HepG2 (cell line): ENCODE results near the gene ATP11A. TPM values are rescaled to one million over a fixed set of nuclear protein-coding genes. Genes with fewer than 3 reads are reported as not detected.

Experiments
- ARNTL ChIP-seq: sonication (generic); formaldehyde crosslinking; IDR thresholded peaks from 2 replicates; pipeline ENCODE4 v1.4.0; 2020; ENCODE audit warnings: mild to moderate bottlenecking, missing genetic modification reagents
- ATF7-NPFF ChIP-seq: sonication (generic); formaldehyde crosslinking; IDR thresholded peaks from 2 replicates; pipeline ENCODE4 v1.8.1; 2023; ENCODE audit warnings: mild to moderate bottlenecking, low read depth, missing genetic modification reagents, moderate library complexity
- HDAC1 ChIP-seq: sonication (generic); formaldehyde crosslinking; IDR thresholded peaks from 2 replicates; pipeline ENCODE4 v1.5.1; 2020; ENCODE audit warnings: mild to moderate bottlenecking, missing genetic modification reagents
- PHB2 ChIP-seq: fragments of 450-650 bp; IDR thresholded peaks from 2 replicates; pipeline ENCODE4 v1.6.1; 2018; ENCODE audit not compliant: partially characterized antibody
- RORA ChIP-seq: sonication (generic); formaldehyde crosslinking; IDR thresholded peaks from 2 replicates; pipeline ENCODE4 v1.5.0; 2020; ENCODE audit warnings: mild to moderate bottlenecking, missing genetic modification reagents, moderate library complexity
- ZNF713 ChIP-seq: sonication (generic); formaldehyde crosslinking; IDR thresholded peaks from 2 replicates; pipeline ENCODE4 v1.4.0; 2020; ENCODE audit warnings: mild to moderate bottlenecking, missing genetic modification reagents
- polyA plus RNA-seq, 8 experiments: library from polyadenylated mRNA; depleted of rRNA in 3 of 8; stranded (reverse) in 7 of 8; unstranded in 1 of 8; fragments of >200 nt; fragmentation: Illumina TruSeq in 4 of 8; extraction: Trizol in 4 of 8; gene quantifications; 2 replicates each; pipeline versions ENCODE4 v1.2.1 to v1.2.3, GENCODE V29; 2011 to 2016; ENCODE audit warnings: low read depth in 4 of 8, missing spikeins in 1 of 8, mixed read lengths in 1 of 8; ENCODE audit not compliant: insufficient read depth in 1 of 8
- total RNA-seq, 5 experiments: library from RNA; depleted of rRNA; stranded (reverse); fragments of >200 nt; fragmentation: Illumina TruSeq; extraction: Trizol; gene quantifications; 2 replicates each; pipeline ENCODE4 v1.2.3, GENCODE V29; 2016; ENCODE audit warnings: low read depth in 1 of 5
- TF ChIP-seq, protein P1 (sequence below): sonication (generic); formaldehyde crosslinking; IDR thresholded peaks from 2 replicates; pipeline ENCODE4 v1.8.1; 2023; ENCODE audit warnings: mild to moderate bottlenecking, missing genetic modification reagents
- TF ChIP-seq, protein P2 (sequence below): sonication (generic); formaldehyde crosslinking; IDR thresholded peaks from 2 replicates; pipeline ENCODE4 v1.4.0; 2020; ENCODE audit warnings: mild to moderate bottlenecking, missing genetic modification reagents
- TF ChIP-seq, protein P3 (sequence below): sonication (generic); formaldehyde crosslinking; IDR thresholded peaks from 2 replicates; pipeline ENCODE4 v1.5.0; 2020; ENCODE audit warnings: mild to moderate bottlenecking, missing genetic modification reagents, borderline replicate concordance
- TF ChIP-seq, protein P4 (sequence below): IDR thresholded peaks from 2 replicates; pipeline ENCODE4 v1.6.1; 2012; ENCODE audit warnings: inconsistent platforms
- TF ChIP-seq, protein P5 (sequence below): sonication (generic); formaldehyde crosslinking; IDR thresholded peaks from 2 replicates; pipeline ENCODE4 v1.5.1; 2020; ENCODE audit warnings: mild to moderate bottlenecking, moderate library complexity, missing genetic modification reagents

The ATP11A gene
- total and polyA plus RNA-seq, 2 of the 13 experiments (the other 11 are each of a cell fraction or from before 2014, with no cell fraction given), result 18.4 to 20.1 TPM

DNA sequence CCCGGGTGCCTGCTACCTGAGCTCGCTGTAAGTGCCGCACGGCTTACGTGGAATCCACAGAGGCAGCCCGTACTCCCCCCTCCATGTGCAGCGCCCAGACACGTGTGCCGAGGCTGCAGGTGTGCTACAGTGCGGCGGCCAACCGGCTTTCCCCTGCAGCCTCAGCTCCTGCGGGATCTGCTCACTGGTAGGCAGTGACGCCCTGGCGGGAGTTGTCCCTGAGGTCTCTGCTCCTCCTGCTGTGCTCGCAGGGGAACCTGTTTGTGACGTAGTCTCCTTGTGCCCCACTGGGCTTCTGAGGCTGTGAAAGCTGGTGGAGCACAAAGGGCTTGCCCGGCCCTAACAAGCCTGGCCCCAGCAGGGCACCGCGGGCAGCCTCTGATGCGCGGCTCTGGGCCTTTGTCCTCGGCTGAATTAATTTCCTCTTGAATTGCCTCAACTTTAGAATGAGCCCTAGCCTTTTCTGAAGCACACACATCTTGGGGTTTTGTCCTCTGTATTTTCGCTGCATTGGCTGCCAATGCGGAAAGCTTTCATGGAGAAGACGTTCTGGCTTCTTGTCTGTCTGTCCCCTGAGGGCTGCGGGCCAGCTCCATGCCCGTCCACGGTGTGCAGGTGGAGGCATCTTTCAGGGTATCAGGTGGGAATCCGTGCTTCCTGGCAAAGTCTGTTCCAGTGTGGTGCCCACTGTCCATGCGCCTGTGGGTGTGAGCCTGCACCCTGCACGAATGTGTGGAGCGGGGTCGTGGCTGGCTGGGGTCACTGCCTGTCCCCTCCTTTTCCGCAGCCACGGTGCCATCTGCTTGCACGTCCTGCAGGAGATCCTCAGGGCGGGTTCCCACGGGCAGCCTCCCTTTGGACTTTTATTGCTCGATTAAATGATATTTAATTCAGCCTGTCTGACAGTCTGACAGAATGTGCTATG lies 201.9 kb downstream of the ATP11A start (continued):
- TF ChIP-seq, protein P1, sequence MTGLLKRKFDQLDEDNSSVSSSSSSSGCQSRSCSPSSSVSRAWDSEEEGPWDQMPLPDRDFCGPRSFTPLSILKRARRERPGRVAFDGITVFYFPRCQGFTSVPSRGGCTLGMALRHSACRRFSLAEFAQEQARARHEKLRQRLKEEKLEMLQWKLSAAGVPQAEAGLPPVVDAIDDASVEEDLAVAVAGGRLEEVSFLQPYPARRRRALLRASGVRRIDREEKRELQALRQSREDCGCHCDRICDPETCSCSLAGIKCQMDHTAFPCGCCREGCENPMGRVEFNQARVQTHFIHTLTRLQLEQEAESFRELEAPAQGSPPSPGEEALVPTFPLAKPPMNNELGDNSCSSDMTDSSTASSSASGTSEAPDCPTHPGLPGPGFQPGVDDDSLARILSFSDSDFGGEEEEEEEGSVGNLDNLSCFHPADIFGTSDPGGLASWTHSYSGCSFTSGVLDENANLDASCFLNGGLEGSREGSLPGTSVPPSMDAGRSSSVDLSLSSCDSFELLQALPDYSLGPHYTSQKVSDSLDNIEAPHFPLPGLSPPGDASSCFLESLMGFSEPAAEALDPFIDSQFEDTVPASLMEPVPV (CRISPR knock-in tag), result peak; percentile 45; the same call in 1 of the 2 replicates
- TF ChIP-seq PHB2 (no peak), ARNTL (CRISPR knock-in tag) (no peak), HDAC1 (CRISPR knock-in tag) (0 out of 2 replicates have a peak, but pooled peaks have one; percentile 22), ATF7-NPFF (CRISPR knock-in tag) (no peak), RORA (CRISPR knock-in tag) (no peak), ZNF713 (CRISPR knock-in tag) (0 out of 2 replicates have a peak, but pooled peaks have one; percentile 61)
- TF ChIP-seq, protein P2, sequence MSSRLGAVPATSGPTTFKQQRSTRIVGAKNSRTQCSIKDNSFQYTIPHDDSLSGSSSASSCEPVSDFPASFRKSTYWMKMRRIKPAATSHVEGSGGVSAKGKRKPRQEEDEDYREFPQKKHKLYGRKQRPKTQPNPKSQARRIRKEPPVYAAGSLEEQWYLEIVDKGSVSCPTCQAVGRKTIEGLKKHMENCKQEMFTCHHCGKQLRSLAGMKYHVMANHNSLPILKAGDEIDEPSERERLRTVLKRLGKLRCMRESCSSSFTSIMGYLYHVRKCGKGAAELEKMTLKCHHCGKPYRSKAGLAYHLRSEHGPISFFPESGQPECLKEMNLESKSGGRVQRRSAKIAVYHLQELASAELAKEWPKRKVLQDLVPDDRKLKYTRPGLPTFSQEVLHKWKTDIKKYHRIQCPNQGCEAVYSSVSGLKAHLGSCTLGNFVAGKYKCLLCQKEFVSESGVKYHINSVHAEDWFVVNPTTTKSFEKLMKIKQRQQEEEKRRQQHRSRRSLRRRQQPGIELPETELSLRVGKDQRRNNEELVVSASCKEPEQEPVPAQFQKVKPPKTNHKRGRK (CRISPR knock-in tag), result 0 out of 2 replicates have a peak, but pooled peaks have one; percentile 50
- TF ChIP-seq, protein P3, sequence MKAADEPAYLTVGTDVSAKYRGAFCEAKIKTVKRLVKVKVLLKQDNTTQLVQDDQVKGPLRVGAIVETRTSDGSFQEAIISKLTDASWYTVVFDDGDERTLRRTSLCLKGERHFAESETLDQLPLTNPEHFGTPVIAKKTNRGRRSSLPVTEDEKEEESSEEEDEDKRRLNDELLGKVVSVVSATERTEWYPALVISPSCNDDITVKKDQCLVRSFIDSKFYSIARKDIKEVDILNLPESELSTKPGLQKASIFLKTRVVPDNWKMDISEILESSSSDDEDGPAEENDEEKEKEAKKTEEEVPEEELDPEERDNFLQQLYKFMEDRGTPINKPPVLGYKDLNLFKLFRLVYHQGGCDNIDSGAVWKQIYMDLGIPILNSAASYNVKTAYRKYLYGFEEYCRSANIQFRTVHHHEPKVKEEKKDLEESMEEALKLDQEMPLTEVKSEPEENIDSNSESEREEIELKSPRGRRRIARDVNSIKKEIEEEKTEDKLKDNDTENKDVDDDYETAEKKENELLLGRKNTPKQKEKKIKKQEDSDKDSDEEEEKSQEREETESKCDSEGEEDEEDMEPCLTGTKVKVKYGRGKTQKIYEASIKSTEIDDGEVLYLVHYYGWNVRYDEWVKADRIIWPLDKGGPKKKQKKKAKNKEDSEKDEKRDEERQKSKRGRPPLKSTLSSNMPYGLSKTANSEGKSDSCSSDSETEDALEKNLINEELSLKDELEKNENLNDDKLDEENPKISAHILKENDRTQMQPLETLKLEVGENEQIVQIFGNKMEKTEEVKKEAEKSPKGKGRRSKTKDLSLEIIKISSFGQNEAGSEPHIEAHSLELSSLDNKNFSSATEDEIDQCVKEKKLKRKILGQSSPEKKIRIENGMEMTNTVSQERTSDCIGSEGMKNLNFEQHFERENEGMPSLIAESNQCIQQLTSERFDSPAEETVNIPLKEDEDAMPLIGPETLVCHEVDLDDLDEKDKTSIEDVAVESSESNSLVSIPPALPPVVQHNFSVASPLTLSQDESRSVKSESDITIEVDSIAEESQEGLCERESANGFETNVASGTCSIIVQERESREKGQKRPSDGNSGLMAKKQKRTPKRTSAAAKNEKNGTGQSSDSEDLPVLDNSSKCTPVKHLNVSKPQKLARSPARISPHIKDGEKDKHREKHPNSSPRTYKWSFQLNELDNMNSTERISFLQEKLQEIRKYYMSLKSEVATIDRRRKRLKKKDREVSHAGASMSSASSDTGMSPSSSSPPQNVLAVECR (CRISPR knock-in tag), result 0 out of 2 replicates have a peak, but pooled peaks have one; percentile 30
- TF ChIP-seq, protein P4, sequence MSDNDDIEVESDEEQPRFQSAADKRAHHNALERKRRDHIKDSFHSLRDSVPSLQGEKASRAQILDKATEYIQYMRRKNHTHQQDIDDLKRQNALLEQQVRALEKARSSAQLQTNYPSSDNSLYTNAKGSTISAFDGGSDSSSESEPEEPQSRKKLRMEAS, result peak; percentile 45; the same call in 1 of the 2 replicates
- TF ChIP-seq, protein P5, sequence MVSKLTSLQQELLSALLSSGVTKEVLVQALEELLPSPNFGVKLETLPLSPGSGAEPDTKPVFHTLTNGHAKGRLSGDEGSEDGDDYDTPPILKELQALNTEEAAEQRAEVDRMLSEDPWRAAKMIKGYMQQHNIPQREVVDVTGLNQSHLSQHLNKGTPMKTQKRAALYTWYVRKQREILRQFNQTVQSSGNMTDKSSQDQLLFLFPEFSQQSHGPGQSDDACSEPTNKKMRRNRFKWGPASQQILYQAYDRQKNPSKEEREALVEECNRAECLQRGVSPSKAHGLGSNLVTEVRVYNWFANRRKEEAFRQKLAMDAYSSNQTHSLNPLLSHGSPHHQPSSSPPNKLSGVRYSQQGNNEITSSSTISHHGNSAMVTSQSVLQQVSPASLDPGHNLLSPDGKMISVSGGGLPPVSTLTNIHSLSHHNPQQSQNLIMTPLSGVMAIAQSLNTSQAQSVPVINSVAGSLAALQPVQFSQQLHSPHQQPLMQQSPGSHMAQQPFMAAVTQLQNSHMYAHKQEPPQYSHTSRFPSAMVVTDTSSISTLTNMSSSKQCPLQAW, result peak; percentile 17; the same call in 1 of the 2 replicates
